ENCODE data around the gene RUVBL2.

The RUVBL2 gene

DNA sequence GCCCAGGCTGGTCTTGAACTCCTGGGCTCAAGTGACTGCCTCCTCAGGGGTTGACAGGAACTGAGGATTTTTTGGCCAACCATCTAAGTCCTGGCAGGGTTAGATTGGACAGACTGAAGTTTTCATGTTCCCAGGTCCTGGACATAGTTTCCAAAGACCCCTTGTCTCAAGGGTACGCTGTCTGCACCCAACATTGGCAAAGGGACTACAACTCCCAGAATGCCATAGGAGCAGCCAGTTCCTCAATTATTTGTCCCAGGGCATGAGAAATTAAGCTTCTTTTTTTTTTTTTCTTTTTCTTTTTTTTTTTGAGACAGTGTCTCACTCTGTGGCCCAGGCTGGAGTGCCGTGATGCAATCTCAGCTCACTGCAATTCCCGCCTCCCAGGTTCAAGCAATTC lies 7.5 kb upstream of the RUVBL2 start:
- in situ Hi-C loops (cut with HindIII; ENCODE audit: low sequenced_read_pairs): no loop called here

DNA sequence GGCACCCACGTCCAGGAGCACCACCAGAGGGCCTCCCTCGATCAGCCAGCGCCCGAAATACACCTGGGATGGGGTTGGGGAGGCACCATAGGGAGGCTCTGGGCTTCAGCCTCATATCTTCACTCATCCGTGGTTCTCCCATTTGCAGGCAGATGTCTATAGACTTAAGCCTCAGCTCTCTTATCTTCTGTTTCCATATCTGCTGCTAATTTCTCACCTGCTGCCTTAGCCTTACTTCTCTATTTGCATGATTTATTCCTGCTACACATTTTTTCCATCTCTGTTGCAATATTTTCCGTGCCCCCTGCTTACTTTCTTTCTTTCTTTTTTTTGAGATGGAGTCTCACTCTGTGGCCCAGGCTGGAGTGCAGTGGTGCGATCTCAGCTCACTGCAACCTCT lies 6.4 kb upstream of the RUVBL2 start:
- in situ Hi-C loops (cut with HindIII; ENCODE audit: low sequenced_read_pairs): no loop called here

DNA sequence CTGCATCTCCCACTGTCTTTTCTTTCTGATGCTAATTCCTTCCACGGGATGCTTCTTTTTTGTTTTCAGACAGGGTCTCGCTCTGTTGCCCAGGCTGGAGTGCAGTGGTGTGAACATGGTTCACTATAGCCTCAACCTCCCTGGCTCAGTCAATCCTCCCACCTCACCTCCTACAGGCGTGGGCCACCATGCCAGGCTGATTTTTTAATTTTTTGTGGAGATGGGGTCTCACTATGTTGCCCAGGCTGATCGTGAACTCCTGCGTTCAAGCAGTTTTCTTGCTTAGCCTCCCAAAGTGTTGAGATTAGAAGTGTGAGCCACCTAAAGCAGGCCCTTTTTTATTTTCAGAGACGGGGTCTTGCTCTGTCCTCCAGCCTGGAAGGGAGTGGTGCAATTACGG lies 5.4 kb upstream of the RUVBL2 start:
- in situ Hi-C loops (cut with HindIII; ENCODE audit: low sequenced_read_pairs): no loop called here

DNA sequence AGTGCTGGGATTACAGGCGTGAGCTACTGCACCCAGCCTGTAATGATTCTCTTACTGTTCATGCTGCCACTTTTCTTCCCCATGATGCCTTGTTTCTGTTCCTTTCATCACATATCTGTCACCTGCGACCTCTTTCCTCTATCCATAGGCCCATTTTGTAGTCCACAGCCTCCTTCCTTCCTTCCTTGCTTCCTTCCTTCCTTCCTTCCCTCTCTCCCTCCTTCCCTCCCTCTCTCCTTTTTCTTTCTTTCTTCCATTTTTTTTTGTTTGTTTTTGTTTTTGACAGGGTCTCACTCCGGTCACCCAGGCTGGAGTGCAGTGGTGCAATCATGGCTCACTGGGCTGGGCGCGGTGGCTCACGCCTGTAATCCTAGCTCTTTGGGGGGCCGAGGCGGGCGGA lies 4.8 kb upstream of the RUVBL2 start:
- in situ Hi-C loops (cut with HindIII; ENCODE audit: low sequenced_read_pairs): no loop called here

DNA sequence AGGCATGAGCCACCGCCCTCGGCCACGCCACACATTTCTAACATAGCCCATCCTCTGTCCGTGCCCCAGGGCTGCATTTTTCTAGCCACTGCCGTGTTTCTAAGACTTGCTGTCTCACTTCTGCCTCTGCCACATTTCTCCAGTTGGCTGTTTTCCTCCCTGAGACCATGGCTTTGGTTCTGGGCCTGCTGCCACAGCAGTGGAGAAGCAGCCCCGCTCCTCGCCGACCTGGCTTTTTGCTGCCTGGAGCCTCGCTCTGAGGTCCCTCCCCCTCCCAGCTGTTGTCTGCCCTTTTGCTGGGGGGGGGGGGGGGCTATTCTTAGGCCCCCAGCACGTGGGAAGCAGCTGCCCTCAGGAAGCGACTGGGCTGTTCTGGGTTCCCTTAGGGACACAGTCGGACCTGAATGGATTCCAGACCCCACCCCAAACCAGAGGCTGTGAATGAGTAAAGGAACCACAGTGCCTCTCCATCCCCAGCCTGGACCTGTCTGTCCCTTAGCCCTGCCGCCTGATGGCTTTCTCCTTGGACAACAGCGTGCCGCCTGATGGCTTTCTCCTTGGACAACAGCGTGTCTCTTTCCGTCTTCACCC lies 3.9 kb upstream of the RUVBL2 start:
- in situ Hi-C loops (cut with HindIII; ENCODE audit: low sequenced_read_pairs): no loop called here

DNA sequence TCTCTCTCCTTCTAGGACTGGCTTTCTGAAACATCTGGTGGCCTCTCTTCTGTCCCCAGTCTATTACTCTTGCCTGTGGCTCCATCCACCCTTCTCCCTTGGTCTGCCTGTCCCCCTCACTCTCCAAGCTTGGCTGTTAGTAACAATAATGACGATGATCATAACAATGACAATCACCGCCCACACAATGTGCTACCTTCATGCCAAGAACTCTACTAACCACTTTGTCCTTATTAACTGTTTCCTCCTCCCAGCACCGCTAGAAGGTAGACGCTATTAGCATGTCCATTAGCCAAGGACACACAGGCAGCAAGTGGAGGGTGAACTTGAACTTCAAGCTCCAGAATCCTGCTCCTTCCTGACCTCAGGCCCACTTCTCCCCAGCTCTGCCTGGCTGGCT lies 3.3 kb upstream of the RUVBL2 start:
- in situ Hi-C loops (cut with HindIII; ENCODE audit: low sequenced_read_pairs): no loop called here

DNA sequence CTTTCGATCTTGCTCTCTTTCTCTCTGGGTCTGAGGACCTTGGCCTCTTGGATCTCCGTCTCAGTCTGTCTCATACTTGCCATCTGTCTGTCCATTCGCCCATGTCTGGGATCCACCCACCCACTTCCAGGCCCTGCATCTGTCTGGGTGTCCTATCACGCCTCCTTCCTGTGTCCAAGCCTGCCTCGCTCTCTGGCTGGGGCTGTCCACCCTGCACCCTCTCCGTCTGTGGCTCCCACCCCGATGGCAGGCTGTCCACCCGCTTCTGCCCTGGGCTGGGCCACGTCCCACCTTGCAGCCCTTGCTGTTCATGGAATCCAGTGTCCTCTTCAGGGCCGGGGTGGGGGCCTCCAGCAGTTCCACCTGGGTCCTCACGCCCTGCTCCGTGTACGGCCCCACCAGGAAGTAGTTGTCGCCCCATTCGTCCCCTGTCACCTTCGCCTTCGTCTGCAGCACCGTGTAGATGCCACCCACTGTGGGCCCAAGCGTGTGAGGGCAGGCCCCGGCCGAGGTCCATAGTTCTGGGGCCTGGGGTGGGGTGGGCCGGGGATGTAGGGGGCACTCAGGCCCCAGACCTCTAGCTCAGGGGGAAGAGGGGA lies 2.6 kb upstream of the RUVBL2 start:
- in situ Hi-C loops (cut with HindIII; ENCODE audit: low sequenced_read_pairs): no loop called here

DNA sequence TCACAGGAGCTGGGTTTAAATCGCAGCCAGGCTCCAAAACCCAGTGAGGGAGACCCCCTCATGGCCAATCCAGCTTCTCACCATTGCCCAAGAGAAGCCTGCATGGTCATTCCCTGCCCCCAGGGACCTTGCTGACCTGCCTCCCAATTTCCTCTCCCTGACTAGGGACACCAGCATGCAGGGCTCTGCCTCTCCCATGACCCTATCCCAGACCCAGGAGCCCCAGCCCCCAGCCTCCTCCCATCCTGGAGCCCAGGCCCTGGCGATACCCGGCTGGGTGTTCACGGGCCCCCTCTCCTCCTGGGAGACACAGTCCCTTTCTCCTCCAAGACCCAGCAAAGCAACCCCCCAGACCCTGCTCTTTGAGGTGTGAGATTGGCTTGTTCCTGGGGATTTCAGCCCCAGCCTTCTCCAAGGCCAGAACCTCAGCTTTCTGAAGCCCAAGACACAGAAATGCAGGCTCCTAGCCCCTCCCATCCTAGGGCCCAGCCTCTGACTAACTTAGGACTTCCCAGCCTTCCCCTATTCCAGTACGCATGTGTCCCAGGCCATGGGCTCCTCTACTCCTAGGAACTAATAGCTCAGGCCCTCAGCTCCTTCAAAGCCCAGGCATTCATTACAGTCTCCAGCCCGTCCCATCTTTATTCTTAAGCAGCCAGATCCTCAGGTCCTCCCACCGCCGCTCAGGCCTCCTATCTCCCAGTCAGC lies 1.7 kb upstream of the RUVBL2 start:
- in situ Hi-C loops (cut with HindIII; ENCODE audit: low sequenced_read_pairs): no loop called here

DNA sequence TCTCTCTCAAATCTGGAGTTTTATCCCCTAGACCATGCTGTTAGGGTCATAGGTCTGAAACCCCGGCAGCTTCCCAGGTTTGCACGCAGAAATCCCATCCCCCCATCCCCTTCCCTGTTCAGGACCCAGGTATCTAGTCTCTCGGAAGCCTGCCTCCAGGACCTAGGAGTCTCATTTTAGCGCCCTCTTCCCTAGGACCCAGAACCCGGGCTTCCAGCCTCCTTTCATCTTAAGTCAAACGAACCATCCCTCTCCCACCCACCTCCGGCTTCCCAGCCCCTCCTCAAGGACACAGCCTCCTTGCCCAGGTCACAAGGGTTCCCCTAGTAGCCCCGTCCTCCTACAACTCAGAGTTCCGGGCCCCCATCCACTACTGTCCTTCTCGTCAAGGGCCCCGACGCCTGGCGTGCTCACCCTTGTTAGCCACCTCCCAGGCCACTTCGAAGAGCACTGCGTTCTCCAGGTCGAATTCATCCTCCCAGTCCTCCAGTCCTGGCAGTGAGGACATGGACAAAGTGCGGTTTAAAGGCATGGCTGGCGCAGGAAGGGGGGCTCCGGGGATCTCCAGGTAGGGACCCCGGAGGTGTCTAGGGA lies 1.0 kb upstream of the RUVBL2 start:
- in situ Hi-C loops (cut with HindIII; ENCODE audit: low sequenced_read_pairs): no loop called here

DNA sequence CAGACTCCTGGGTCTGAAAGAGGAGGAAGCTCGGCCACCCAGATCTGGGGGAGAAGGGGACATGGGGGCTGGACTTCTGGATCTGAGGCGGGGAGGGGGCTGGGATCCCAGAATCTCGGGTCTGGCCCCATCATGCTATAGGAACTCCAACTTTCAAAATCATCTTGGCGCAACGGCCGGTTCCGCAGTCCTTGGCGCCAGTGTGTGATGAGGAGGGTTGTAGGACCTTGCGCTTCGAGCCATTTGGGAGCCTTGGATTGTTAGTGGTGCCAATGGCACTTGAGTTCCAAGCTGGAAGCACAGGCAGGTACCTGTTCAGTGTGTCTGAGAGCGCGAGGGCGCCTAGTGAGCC lies 324 bp downstream of the RUVBL2 start:
- in situ Hi-C loops (cut with HindIII; ENCODE audit: low sequenced_read_pairs): no loop called here

DNA sequence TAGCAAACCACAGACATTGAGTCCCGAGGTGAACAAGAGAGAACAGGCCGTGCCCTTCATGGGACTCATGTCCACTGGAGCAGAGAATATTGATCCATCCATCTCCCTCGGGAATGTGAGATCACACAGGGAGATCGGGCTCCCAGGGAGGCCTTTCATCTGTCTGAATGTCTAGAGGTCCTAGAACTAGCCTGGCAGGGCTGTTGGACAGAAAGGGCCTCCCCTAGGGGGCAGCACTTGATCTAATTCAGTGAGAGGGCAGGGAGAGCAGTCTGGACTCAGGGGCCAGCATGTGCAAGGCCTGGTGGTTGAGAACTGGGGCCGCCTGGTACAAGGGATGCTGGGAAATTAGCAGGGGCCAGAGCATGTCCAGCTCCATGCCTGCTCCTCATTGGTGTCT lies 4.3 kb downstream of the RUVBL2 start:
- in situ Hi-C loops (cut with HindIII; ENCODE audit: low sequenced_read_pairs): no loop called here

DNA sequence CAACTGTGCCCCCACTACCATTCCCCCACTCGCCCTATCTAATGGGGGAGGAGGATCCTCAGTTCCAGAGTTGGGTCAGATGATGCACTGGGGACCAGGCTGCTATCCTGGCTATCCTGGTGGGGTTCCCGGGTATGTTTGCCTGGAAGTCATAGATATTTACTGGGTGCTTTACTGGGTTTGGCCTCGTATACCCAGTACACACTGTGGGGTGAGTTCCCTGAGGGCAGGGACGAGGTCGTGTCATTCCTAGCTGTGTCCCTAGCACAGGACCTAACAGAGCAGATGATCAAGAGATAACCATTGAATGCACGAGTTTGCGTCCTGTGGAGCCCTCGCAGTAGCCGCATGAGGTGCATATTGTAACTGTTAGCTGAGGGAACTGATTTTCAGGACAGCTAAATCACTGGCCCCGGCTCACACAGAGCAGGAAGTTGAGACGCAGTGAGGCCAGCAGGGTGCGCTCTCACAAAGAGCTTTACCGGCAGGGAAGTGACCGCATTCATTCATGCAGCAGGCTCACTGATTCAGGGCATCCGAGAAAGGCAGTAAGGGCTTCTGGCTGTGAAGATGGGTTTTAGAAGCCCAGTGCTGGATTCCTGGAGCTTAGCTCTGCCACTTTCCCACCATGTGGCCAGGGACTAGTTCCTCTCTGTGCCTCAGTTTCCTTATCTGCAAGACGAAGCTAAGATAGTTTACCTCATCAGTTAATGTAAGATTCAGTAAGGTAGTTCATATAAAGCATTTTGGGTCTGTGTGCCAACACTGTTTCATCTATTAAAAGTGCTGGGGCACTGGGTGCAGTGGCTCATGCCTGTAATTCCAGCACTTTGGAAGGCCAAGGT lies 6.0 kb downstream of the RUVBL2 start:
- in situ Hi-C loops (cut with HindIII; ENCODE audit: low sequenced_read_pairs): no loop called here

DNA sequence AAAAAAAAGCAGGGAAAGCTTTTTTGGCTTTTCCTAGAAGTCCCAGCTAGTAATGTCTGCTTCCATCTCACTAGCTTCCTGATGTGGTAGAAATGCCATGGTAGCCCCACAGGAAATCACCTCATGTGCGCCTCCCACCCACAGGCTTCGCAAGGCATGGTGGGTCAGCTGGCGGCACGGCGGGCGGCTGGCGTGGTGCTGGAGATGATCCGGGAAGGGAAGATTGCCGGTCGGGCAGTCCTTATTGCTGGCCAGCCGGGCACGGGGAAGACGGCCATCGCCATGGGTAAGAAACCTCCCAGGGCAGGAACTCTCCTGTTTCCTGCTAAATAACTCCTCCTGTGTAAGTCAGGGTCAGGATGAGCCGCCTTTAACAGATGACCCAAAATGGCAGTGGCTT lies 10.4 kb downstream of the RUVBL2 start:
- in situ Hi-C loops (cut with HindIII; ENCODE audit: low sequenced_read_pairs): no loop called here

DNA sequence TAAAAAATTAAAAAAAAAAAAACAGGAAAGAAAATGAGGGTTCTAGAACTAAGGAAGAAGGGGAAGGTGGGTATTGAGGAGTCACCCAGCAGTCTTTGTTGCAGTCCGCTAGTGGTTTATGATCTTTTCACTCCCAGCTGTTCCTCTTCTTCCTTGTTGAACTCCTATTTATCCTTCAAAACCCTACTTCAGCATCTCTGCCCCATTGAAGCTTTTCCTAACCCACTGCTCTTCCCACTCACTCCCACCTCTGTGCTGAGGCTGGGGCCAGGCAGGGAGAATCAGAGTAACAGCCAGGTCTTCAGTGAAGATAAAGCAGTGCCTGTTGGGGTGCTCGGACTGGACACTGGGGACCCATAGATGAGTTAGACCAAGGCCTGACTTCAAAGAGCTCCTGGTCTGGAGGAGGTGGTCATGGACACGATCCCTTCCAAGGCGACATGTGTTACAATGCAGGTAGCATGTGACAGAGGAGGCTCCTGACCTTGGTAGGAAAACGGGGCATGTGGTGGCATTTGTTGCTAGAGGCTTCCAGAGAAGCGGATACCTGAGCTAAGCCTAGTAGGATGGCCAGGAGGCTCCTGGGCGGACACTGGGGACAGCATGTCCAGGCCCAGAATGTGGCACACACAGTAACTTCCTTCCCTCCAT lies 11.4 kb downstream of the RUVBL2 start:
- in situ Hi-C loops (cut with HindIII; ENCODE audit: low sequenced_read_pairs): no loop called here

DNA sequence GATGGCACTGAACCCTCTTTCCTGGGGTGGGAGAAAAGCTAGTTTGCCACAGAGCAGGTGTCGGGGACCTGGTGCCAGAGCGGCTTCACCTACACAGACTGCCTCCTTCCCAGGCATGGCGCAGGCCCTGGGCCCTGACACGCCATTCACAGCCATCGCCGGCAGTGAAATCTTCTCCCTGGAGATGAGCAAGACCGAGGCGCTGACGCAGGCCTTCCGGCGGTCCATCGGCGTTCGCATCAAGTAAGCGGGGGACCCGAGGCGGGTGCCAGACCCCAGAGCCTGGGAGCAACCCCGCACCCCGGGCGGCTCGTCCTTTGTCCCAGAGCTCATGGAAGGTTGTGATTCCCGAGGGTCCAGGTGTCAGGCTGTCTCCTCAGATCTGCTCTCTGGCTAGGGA lies 13.2 kb downstream of the RUVBL2 start:
- in situ Hi-C loops (cut with HindIII; ENCODE audit: low sequenced_read_pairs): no loop called here

DNA sequence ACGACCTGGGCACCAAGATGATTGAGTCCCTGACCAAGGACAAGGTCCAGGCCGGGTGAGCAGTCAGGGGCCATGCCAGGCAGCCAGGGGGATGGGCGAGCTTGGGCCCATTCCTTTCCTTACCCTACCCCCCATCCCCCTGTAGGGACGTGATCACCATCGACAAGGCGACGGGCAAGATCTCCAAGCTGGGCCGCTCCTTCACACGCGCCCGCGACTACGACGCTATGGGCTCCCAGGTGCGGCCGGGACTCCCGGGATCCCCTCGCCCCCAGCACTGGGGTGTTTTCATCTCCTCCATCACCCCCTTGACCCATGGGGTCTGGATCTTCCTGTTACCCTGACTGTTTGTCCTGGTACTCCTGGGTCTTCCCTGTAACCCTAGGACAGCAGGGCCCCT lies 16.1 kb downstream of the RUVBL2 start:
- in situ Hi-C loops (cut with HindIII; ENCODE audit: low sequenced_read_pairs): no loop called here

DNA sequence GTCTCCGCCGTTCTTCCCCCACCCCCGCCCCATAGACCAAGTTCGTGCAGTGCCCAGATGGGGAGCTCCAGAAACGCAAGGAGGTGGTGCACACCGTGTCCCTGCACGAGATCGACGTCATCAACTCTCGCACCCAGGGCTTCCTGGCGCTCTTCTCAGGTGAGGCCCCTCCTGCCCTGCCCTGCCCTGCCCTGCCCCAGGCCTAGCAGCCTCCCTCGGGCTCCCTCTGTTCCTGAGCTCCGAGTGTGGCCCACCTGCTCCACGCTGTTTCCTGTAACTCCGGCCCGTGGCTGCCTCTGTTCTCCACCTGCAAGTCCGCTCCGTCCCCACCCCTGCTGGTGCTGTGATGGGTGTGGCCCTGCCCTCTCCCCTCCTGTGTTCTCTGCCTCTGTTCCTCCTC lies 16.8 kb downstream of the RUVBL2 start:
- in situ Hi-C loops (cut with HindIII; ENCODE audit: low sequenced_read_pairs): no loop called here

DNA sequence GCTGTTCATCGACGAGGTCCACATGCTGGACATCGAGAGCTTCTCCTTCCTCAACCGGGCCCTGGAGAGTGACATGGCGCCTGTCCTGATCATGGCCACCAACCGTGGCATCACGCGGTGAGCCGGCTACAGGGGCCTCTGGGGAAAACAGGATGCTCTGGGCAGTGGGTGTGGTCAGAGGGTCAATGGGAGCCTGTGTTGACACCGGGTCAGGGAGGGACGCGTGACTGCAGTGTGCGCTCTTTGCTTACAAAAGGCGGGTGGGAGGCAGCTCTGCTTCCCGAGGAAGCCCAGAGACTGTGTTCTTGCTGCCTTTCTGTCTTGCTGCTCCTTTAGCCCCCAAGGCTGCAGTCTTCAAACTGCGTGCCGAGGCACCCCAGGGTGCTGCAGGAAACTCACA lies 17.5 kb downstream of the RUVBL2 start:
- in situ Hi-C loops (cut with HindIII; ENCODE audit: low sequenced_read_pairs): no loop called here

DNA sequence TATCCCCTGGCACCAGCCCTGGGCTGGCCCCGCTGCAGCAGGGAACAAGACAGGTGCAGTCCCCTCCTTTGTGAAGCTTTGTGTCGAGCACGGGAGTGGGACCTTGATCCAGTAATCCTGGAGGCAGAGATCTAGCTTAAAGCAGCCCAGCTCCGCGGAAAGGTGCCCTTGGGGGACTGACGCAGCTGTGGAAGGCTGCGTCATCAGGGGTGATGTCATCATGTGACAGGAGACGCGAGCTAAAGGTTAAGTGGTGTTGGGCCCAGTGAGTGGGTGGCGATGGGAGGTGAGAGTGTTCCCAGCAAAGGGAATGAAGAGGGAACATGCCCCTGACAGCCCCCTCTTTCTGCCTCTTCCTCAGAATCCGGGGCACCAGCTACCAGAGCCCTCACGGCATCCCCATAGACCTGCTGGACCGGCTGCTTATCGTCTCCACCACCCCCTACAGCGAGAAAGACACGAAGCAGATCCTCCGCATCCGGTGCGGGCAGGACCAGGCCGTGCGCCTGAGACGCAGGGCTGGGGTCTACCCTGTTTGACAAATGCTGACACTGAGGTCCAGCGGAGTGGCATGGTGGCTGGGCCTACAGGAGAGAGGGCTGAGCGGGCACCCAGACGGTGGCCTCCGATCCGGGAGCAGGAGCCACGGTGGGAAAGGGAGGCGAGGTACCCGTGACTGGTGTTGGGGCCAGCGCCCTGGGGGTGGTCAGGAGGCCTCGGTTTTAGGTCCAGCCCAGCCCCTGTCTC lies 20.6 kb downstream of the RUVBL2 start:
- in situ Hi-C loops (cut with HindIII; ENCODE audit: low sequenced_read_pairs): no loop called here

DNA sequence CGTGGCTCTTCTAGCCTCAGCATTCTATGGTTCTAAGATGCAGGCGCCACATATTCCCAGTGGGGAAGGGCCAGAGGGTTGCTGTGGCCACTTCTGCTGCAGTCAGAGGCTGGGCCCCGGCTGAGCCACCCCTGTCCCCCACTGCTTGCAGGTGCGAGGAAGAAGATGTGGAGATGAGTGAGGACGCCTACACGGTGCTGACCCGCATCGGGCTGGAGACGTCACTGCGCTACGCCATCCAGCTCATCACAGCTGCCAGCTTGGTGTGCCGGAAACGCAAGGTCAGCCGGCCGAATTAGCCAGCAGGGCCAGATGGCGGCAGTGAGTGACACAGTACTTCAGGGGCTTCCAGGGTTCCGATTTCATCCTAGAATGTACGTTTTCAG lies 21.2 kb downstream of the RUVBL2 start:
- in situ Hi-C loops (cut with HindIII; ENCODE audit: low sequenced_read_pairs): no loop called here
